Kidney (tissue), 14 donors: Measurements from ENCODE around the gene HOXB5. TPM values are rescaled to one million over a fixed set of nuclear protein-coding genes. Genes with fewer than 3 reads are reported as not detected.

Source experiments
- DNase-seq, 5 donors: peaks; one replicate each; pipeline ENCODE4 v3.0.0-alpha.2; 2013 to 2020
- FAIRE-seq: peaks from 2 replicates; lab custom pipeline; 2012; peaks lifted over from hg19 to GRCh38; lab: Jason Lieb, UNC
- H3K27ac ChIP-seq, 2 donors: one replicate each; pipeline ENCODE4 v1.7.0; 2013; ENCODE audit warnings: low read depth in 2 of 2, low read length in 2 of 2, inconsistent platforms in 1 of 2
- H3K27me3 ChIP-seq: one replicate; pipeline ENCODE4 v1.7.1; 2013; ENCODE audit warnings: low read length, inconsistent platforms; ENCODE audit not compliant: control insufficient read depth, insufficient read depth
- H3K36me3 ChIP-seq, 3 donors: one replicate each; pipeline versions ENCODE4 v1.7.0 to v1.7.1; 2013; ENCODE audit warnings: low read length in 3 of 3, control low read depth in 1 of 3, inconsistent platforms in 1 of 3; ENCODE audit not compliant: insufficient read depth in 3 of 3, control insufficient read depth in 2 of 3
- H3K4me1 ChIP-seq, 3 donors: one replicate each; pipeline versions ENCODE4 v1.7.0 to v1.7.1; 2013; ENCODE audit warnings: low read length in 3 of 3, inconsistent platforms in 1 of 3, low read depth in 1 of 3; ENCODE audit not compliant: control insufficient read depth in 2 of 3, insufficient read depth in 2 of 3
- H3K4me3 ChIP-seq, 3 donors: one replicate each; pipeline versions ENCODE4 v1.7.0 to v1.8.1; 2013; ENCODE audit warnings: low read length in 3 of 3, control low read depth in 1 of 3, inconsistent platforms in 1 of 3
- H3K9ac ChIP-seq, 3 donors: one replicate each; pipeline versions ENCODE4 v1.7.0 to v1.7.1; 2013; ENCODE audit warnings: low read length in 3 of 3, control low read depth in 1 of 3, inconsistent platforms in 1 of 3
- H3K9me3 ChIP-seq, 3 donors: one replicate each; pipeline versions ENCODE4 v1.7.0 to v1.7.1; 2013; ENCODE audit warnings: low read length in 3 of 3, control low read depth in 1 of 3, inconsistent platforms in 1 of 3; ENCODE audit not compliant: control insufficient read depth in 2 of 3, insufficient read depth in 1 of 3
- CTCF ChIP-seq: IDR thresholded peaks from 3 replicates; pipeline ENCODE4 v1.5.1; 2012; ENCODE audit warnings: mild to moderate bottlenecking, moderate library complexity, borderline replicate concordance; ENCODE audit not compliant: insufficient read depth; ENCODE audit errors: extremely low read depth
- intact Hi-C: fragments of 100-400 bp; cut with DNase I; formaldehyde crosslinking; loops from one replicate; pipeline ENCODE4 v1.11.1; 2022
- polyA plus RNA-seq: library from polyadenylated mRNA; stranded (reverse); fragments of 350-450 nt; fragmentation: Illumina TruSeq; extraction: RNeasy Lipid Tissue Mini Kit (QIAGEN cat#74804); gene quantifications from one replicate; pipeline ENCODE4 v1.2.3, GENCODE V29; 2014; ENCODE audit warnings: low read depth, low replicate concordance; ENCODE audit not compliant: insufficient read depth
- total RNA-seq: library from RNA; stranded (reverse); fragmentation: NEBNext Ultra II Directional; extraction: Animal tissue kit (Norgen Biotek cat#: 25700); gene quantifications from one replicate; pipeline ENCODE4 v1.2.1, GENCODE V29; 2021
- donor health status: control.
- donor health status: control.
- donor health status: control.
- donor health status: control.
- donor health status: control.
- donor health status: DM: yes; HTN: yes; CAD: no.
- donor health status: Normal renal cell carcinoma (clear cell type).

Gene HOXB5
- total and polyA plus RNA-seq, 2 donors from 2014 or later = 12.3 to 27.0 TPM

GRCh38 chr17:48630009-48630924 lies 36.7 kb upstream of the HOXB5 start:
- TF ChIP-seq CTCF = no peak
- peak in 3 of 5 donors; percentile 1 to 43 (median 2) for DNase-seq
- FAIRE-seq = no peak
- H3K27me3 ChIP-seq = peaks cover 52% of the 10 kb centered on the region
- no peak overlapping the region for H3K9ac ChIP-seq
- H3K36me3 ChIP-seq = no peaks in the 10 kb centered on the region
- intact Hi-C loops = no loop called here
- no peak overlapping the region for H3K4me3 ChIP-seq
- H3K27ac ChIP-seq = no peak overlapping the region
- peaks cover 0 to 2% (median 0%) of the 10 kb centered on the region in 3 donors for H3K4me1 ChIP-seq
- no peaks in the 10 kb centered on the region for H3K9me3 ChIP-seq

GRCh38 chr17:48629411-48629759 lies 35.8 kb upstream of the HOXB5 start:
- H3K4me1 ChIP-seq = peaks cover 0 to 2% (median 0%) of the 10 kb centered on the region in 3 donors
- FAIRE-seq = no peak
- no peak overlapping the region for H3K9ac ChIP-seq
- no peak overlapping the region for H3K27ac ChIP-seq
- intact Hi-C loops = no loop called here
- DNase-seq = peak in 3 of 5 donors; percentile 1 to 36 (median 1)
- no peak overlapping the region for H3K4me3 ChIP-seq
- H3K9me3 ChIP-seq = no peaks in the 10 kb centered on the region
- no peak for TF ChIP-seq CTCF
- H3K36me3 ChIP-seq = no peaks in the 10 kb centered on the region
- peaks cover 46% of the 10 kb centered on the region for H3K27me3 ChIP-seq

DNA sequence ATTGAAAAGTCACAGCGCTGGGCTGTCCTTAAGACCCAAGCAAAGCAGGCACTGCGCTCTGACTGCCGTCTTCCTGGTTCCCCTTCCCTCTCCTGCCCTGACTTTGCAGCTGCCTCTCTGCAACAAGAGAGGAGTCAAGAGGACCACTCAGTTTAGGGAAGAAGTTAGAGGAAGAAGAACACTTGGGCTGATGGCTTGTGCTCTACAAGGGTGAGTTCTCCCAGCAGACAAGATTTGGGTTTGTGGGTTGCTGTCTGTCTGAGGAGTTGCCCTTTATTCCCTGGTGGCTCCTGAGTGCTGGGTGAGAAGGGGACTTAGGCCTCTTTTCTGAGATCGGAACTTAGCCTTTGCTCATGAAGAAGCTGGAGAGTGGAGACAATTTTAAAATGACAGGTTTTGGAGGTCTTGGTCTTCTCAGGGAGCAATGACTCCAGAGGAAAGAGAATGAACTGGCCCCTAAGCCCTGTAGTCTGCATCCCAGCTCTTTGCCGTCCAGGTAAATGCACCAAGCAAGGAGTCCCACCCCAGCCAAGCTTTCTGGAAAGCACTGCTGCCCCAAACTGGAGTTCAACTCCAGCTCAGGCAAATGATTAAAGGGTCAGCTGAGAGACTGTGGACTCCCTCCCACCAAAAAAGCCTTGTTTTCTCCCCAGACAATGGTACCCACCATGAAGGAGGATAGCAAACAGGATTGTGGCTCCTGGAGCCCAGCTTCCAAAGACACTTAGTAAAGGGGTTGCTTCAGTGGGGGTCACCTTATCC lies 35.3 kb upstream of the HOXB5 start:
- peaks cover 49% of the 10 kb centered on the region for H3K27me3 ChIP-seq
- H3K36me3 ChIP-seq = no peaks in the 10 kb centered on the region
- TF ChIP-seq CTCF = no peak
- FAIRE-seq (no peak), DNase-seq (peak; percentile 17 to 42 (median 29))
- H3K27ac ChIP-seq = no peak overlapping the region
- H3K9me3 ChIP-seq = no peaks in the 10 kb centered on the region
- no peak overlapping the region for H3K9ac ChIP-seq
- H3K4me3 ChIP-seq = no peak overlapping the region
- intact Hi-C loops = no loop called here
- peaks cover 0 to 2% (median 0%) of the 10 kb centered on the region in 3 donors for H3K4me1 ChIP-seq
